Measurements from ENCODE around the gene TMEM26. TPM values are rescaled to one million over a fixed set of nuclear protein-coding genes. Genes with fewer than 3 reads are reported as not detected.

TMEM26 gene
- total and polyA plus RNA-seq, 2 of the 8 experiments (the other 6 are each of a cell fraction or from before 2014, with no cell fraction given), result 1.6 to 2.8 TPM

DNA sequence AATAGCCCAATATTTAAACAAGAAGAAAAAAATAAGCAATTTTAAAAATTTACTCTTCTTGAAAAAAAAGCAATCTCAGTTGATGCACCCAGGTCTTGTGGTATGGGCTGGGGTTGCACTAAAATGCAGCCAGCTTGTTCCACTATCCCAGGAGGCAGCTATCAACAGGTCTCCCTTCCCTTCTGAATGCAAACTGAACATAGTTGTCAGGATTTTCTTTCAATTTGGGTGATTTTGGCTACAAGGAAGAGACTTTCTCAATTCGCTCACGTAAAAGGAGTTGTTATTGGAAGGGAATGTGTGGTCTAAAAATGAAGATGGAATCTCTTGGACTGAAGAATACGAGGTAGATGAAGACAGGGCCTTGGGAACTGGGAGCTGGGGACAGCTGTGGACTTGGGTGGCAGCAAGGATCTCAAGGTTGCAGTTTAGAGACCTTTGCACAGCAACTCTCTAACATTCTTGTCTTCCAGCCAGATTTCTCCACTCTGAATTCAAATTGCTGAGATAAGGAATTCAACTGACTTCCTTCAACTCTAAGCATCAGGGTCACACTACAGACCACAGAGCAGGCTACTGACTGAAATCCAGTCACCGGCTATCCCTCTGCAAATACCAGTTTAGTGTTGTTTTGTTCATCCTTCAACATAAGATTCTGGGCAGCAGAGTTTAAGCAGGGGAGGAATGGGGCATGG lies 3.1 kb upstream of the TMEM26 start:
- Histone ChIP-seq H4K91ac (replicated peaks; ENCODE audit: insufficient read length, low read length) (no peak overlapping the region), H3K79me2 (ENCODE audit: control insufficient read depth in 1 of 2, insufficient read depth in 2 of 2, low read length in 2 of 2) (no peaks in the 10 kb centered on the region; a peak in 1 of 4 replicates), H3K4ac (replicated peaks; ENCODE audit: insufficient read length, low read depth, low read length) (no peak overlapping the region), H3K4me1 (replicated peaks in 1 of 4; ENCODE audit: control insufficient read depth in 3 of 4, insufficient read depth in 4 of 4, low read length in 3 of 4) (peaks cover 0 to 8% (median 3%) of the 10 kb centered on the region in 4 experiments; a peak in 5 of 7 replicates), H3K4me2 (ENCODE audit: insufficient read depth in 1 of 2, low read depth in 2 of 2, low read length in 2 of 2) (no peak overlapping the region), H3K27ac (ENCODE audit: low read depth, low read length) (no peak overlapping the region), H4K8ac (ENCODE audit: extremely low read depth, insufficient read depth, low read length) (no peak overlapping the region), H4K20me1 (replicated peaks in 1 of 2; ENCODE audit: control insufficient read depth in 1 of 2, insufficient read depth in 2 of 2, low read length in 2 of 2) (no peaks in the 10 kb centered on the region), H2BK15ac (ENCODE audit: low read length) (no peak overlapping the region), H3K9ac (replicated peaks in 1 of 4; ENCODE audit: extremely low read depth in 1 of 4, low read depth in 3 of 4, low read length in 3 of 4) (no peak overlapping the region), H3K4me3 (ENCODE audit: extremely low read depth in 1 of 4, insufficient read depth in 2 of 4, low read depth in 3 of 4, low read length in 4 of 4) (no peak overlapping the region), H3K27me3 (replicated peaks in 1 of 4; ENCODE audit: control insufficient read depth in 3 of 4, extremely low read depth in 1 of 4, insufficient read depth in 3 of 4, low read length in 3 of 4) (peaks cover 0 to 22% (median 14%) of the 10 kb centered on the region in 4 experiments; a peak in 6 of 7 replicates), H2AK5ac (ENCODE audit: low read depth, low read length) (no peak overlapping the region), H3K36me3 (ENCODE audit: control insufficient read depth in 2 of 4, insufficient read depth in 4 of 4, low read length in 3 of 4) (no peaks in the 10 kb centered on the region), H2BK20ac (ENCODE audit: low read length) (no peak overlapping the region), H2BK12ac (ENCODE audit: low read depth, low read length) (no peak overlapping the region), H3K79me1 (ENCODE audit: low read depth, low read length) (no peaks in the 10 kb centered on the region), H3K23me2 (ENCODE audit: low read depth, low read length) (peaks cover 15% of the 10 kb centered on the region), H2BK120ac (replicated peaks; ENCODE audit: low read depth, low read length) (no peak overlapping the region), H3K14ac (ENCODE audit: insufficient read length) (no peak overlapping the region), H3K56ac (replicated peaks; ENCODE audit: insufficient read length, low read depth, low read length) (no peak overlapping the region), H3K23ac (ENCODE audit: insufficient read length) (no peak overlapping the region), H3K9me3 (ENCODE audit: insufficient read depth in 2 of 2, low read depth in 1 of 2, low read length in 1 of 2) (no peaks in the 10 kb centered on the region), H4K5ac (ENCODE audit: insufficient read length, low read depth, low read length) (no peak overlapping the region), H2AFZ (ENCODE audit: low read length) (no peak overlapping the region), H2BK5ac (ENCODE audit: low read depth, low read length) (no peak overlapping the region), H3K18ac (ENCODE audit: extremely low read depth, low read length) (no peak overlapping the region)
- TF ChIP-seq TBP (IDR thresholded peaks at IDR 0.05; ENCODE audit: low read depth, low read length), result no peak
- no peak for TF ChIP-seq CBX8 (IDR thresholded peaks at IDR 0.05; ENCODE audit: borderline replicate concordance, low read depth, low read length)
- no peak for TF ChIP-seq ZNF274 (IDR thresholded peaks at IDR 0.05; ENCODE audit: borderline replicate concordance, extremely low read depth, low read length)
- TF ChIP-seq PHF8 (conservative IDR thresholded peaks at IDR 0.05; ENCODE audit: low read depth, low read length), result no peak
- no peak for TF ChIP-seq RFX5 (IDR thresholded peaks at IDR 0.05; ENCODE audit: borderline replicate concordance, low read depth, low read length)
- no peak for TF ChIP-seq YY1 (IDR thresholded peaks at IDR 0.05; ENCODE audit: low read depth, low read length)
- TF ChIP-seq HDAC6 (IDR thresholded peaks at IDR 0.05; ENCODE audit: low read depth, low read length), result no peak
- no peak for TF ChIP-seq SRF (IDR thresholded peaks at IDR 0.05; ENCODE audit: low read depth, low read length)
- FAIRE-seq, result no peak
- POLR2A ChIA-PET (ENCODE audit: partially characterized antibody), result interaction anchor here (0.6 kb wide), 1 partner anchor 17 kb away, joined by 3 read pairs; no protein-coding TSS in a partner anchor
- WGBS, 2 experiments (ENCODE audit: extremely low coverage in 1 of 2, insufficient coverage in 1 of 2, insufficient read length in 1 of 2, insufficient replicate concordance in 2 of 2, low coverage in 1 of 2, low lambda C conversion rate in 2 of 2, missing lambda C conversion rate in 1 of 2), result 89 to 100% methylated on average over 1 to 4 of the region's 4 CpGs
- CTCF ChIA-PET (ENCODE audit: partially characterized antibody), result interaction anchor here (0.8 kb wide), 1 partner anchor 150 kb away, joined by 3 read pairs; no protein-coding TSS in a partner anchor
- no peak for DNase-seq (ENCODE audit: low read depth in 1 of 2, low spot score in 2 of 2)
